Left lung (tissue), 14 donors: ENCODE results near the gene FAM83C. TPM values are rescaled to one million over a fixed set of nuclear protein-coding genes. Genes with fewer than 3 reads are reported as not detected.
A peak's percentile ranks its signal among the peaks of the same experiment; 100 is the strongest.

Experiments
- ATAC-seq: fragments of 200-7000 bp; cut with Tn5 transposase; one replicate; pipeline ENCODE4 v1.9.1; 2020; ENCODE audit warnings: moderate library complexity
- DNase-seq, 4 donors: peaks; one replicate each; pipeline ENCODE4 v3.0.0-alpha.2; 2013 to 2020
- H3K27ac ChIP-seq, 2 donors: fragments of 200-600 bp; sonication (generic) in 1 of 2; one replicate each; pipeline versions ENCODE4 v1.5.0 to v1.8.0; 2020 to 2021
- H3K27me3 ChIP-seq, 2 donors: fragments of 200-600 bp; sonication (generic) in 1 of 2; one replicate each; pipeline versions ENCODE4 v1.5.0 to v1.8.0; 2020 to 2021
- H3K36me3 ChIP-seq, 2 donors: fragments of 200-600 bp; sonication (generic) in 1 of 2; one replicate each; pipeline versions ENCODE4 v1.5.0 to v1.8.0; 2020 to 2021
- H3K4me1 ChIP-seq, 2 donors: fragments of 200-600 bp; one replicate each; pipeline ENCODE4 v1.8.0; 2021
- H3K4me3 ChIP-seq, 2 donors: fragments of 200-600 bp; sonication (generic) in 1 of 2; one replicate each; pipeline versions ENCODE4 v1.5.0 to v1.8.0; 2020 to 2021; ENCODE audit warnings: mild to moderate bottlenecking in 1 of 2
- H3K9me3 ChIP-seq, 2 donors: fragments of 200-600 bp; sonication (generic) in 1 of 2; one replicate each; pipeline versions ENCODE4 v1.5.0 to v1.8.0; 2020 to 2021
- intact Hi-C, 2 donors: fragments of 100-400 bp; cut with DNase I; formaldehyde crosslinking; loops; one replicate each; pipeline versions ENCODE4 v1.11.2 to v1.14.2; 2022
- long read RNA-seq, 12 donors: library from polyadenylated mRNA in 2 of 12; unstranded in 2 of 12; transcript quantifications; one replicate each; pipeline ENCODE4 v2.0.0 and lab custom pipeline, GENCODE V29; 2019 to 2026
- polyA plus RNA-seq, 6 donors: library from polyadenylated mRNA; unstranded; fragments of 120-200 nt; gene quantifications; one replicate each; pipeline ENCODE4 v1.2.1, GENCODE V29; 2013; ENCODE audit not compliant: insufficient read length in 6 of 6
- total RNA-seq, 2 donors: library from RNA; stranded (reverse); fragmentation: NEBNext Ultra II Directional; extraction: Animal tissue kit (Norgen Biotek cat#: 25700); gene quantifications; one replicate each; pipeline ENCODE4 v1.2.1, GENCODE V29; 2021
- TF ChIP-seq, protein P1 (sequence below), 2 donors: fragments of 200-600 bp; sonication (generic) in 1 of 2; IDR thresholded peaks; one replicate each; pipeline versions ENCODE4 v1.5.0 to v1.8.0; 2021; ENCODE audit warnings: antibody characterized with exemption in 2 of 2
- donor health status: DM: no; HTN: yes; CAD: no.
- donor health status: DM: no; HTN: no; CAD: no.

The FAM83C gene
- total RNA-seq (not detected), polyA plus RNA-seq (not detected)
- long read RNA-seq, donor 1 = 0 reads
- long read RNA-seq, donor 2 = 0 reads
- long read RNA-seq, donor 3 = 0 reads
- long read RNA-seq, donor 4 = 0 reads
- long read RNA-seq, donor 5 = 0 reads
- long read RNA-seq, donor 6 = 0 reads
- long read RNA-seq, donor 7 = 0 reads
- long read RNA-seq, donor 8 = 0 reads
- long read RNA-seq, donor 9 = 0 reads
- long read RNA-seq, donor 10 = 0 reads
- long read RNA-seq, donor 11 = 0 reads
- long read RNA-seq, donor 12 = 0 reads

DNA sequence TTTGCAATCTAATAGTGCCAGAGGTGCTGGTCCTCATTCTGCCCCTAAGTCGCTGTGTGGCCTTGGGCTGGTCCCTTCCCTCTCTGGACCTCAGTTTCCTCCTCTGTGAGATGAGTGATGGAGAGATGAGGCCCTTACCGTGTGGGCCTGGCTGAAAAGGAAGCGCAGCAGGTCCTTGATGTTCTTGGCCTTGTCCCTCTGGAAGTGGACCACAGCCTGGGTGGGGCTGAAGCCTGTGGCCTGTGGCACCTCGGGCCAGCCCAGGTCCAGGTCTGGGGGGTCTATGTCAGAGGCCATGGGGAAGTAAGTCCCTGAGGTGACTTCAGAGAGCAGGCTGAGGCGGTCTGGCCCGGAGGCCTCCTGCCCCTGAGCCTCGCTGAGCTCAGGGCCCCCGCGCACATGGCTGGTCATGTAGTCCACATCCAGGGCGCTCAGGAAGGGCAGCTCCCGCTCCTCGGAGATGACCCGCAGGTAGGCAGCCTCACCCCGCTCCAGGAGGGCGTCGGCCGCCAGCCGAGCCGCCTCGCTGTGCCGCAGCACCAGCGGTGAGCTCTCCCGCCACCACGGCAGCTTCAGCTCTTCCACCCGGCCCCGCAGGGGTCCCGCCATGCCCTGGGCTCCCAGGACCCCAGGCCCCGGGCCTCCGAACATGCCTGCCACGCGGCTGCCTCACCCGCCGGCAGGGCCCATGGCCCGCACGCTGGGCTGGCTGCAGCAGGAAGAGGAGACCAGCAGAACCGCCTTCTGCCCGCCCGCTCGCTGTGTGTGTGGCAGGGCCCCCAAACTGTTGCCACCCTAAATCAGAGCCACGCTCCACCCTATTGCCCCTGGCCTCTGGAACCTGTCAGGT, at the start of gene FAM83C:
FAM83C (minus strand) TSS at position 772 of the 850 bp plus-strand sequence; CDS start at position 651, 121 bp downstream.
- Histone ChIP-seq H3K27ac (no peak within 1 kb of the TSS), H3K4me3 (no peak within 1 kb of the TSS), H3K9me3 (no peaks in the 10 kb centered on the region), H3K27me3 (peaks cover 0 to 52% of the 10 kb centered on the region in 2 donors), H3K4me1 (no peaks in the 10 kb centered on the region), H3K36me3 (no peaks in the 10 kb centered on the region)
- intact Hi-C loops = no loop called here
- ATAC-seq (no peak), DNase-seq (peak in 1 of 4 donors; percentile 74)
- TF ChIP-seq, protein P1, sequence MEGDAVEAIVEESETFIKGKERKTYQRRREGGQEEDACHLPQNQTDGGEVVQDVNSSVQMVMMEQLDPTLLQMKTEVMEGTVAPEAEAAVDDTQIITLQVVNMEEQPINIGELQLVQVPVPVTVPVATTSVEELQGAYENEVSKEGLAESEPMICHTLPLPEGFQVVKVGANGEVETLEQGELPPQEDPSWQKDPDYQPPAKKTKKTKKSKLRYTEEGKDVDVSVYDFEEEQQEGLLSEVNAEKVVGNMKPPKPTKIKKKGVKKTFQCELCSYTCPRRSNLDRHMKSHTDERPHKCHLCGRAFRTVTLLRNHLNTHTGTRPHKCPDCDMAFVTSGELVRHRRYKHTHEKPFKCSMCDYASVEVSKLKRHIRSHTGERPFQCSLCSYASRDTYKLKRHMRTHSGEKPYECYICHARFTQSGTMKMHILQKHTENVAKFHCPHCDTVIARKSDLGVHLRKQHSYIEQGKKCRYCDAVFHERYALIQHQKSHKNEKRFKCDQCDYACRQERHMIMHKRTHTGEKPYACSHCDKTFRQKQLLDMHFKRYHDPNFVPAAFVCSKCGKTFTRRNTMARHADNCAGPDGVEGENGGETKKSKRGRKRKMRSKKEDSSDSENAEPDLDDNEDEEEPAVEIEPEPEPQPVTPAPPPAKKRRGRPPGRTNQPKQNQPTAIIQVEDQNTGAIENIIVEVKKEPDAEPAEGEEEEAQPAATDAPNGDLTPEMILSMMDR (IDR thresholded peaks at IDR 0.05) = no peak

GRCh38 chr20:35341366-35342028, 49.3 kb upstream of the FAM83C start:
- Histone ChIP-seq H3K4me3 (no peak overlapping the region), H3K4me1 (peaks cover 0 to 11% of the 10 kb centered on the region in 2 donors), H3K27me3 (no peaks in the 10 kb centered on the region), H3K9me3 (peaks cover 0 to 3% of the 10 kb centered on the region in 2 donors), H3K36me3 (peaks cover 0 to 10% of the 10 kb centered on the region in 2 donors), H3K27ac (no peak overlapping the region)
- ATAC-seq (no peak), DNase-seq (no peak)
- intact Hi-C loops = no loop called here
- TF ChIP-seq, protein P1 (IDR thresholded peaks at IDR 0.05) = no peak

GRCh38 chr20:35340436-35340835, 48.2 kb upstream of the FAM83C start:
- Histone ChIP-seq H3K27me3 (no peaks in the 10 kb centered on the region), H3K36me3 (no peaks in the 10 kb centered on the region), H3K4me3 (no peak overlapping the region), H3K4me1 (peaks cover 0 to 11% of the 10 kb centered on the region in 2 donors), H3K27ac (no peak overlapping the region), H3K9me3 (no peaks in the 10 kb centered on the region)
- ATAC-seq (no peak), DNase-seq (no peak)
- intact Hi-C loops = no loop called here
- TF ChIP-seq, protein P1 (IDR thresholded peaks at IDR 0.05) = no peak

GRCh38 chr20:35339636-35340035, 47.4 kb upstream of the FAM83C start:
- Histone ChIP-seq H3K4me3 (no peak overlapping the region), H3K9me3 (no peaks in the 10 kb centered on the region), H3K36me3 (no peaks in the 10 kb centered on the region), H3K27ac (no peak overlapping the region), H3K27me3 (no peaks in the 10 kb centered on the region), H3K4me1 (peaks cover 0 to 8% of the 10 kb centered on the region in 2 donors)
- ATAC-seq (no peak), DNase-seq (no peak)
- intact Hi-C loops = no loop called here
- TF ChIP-seq, protein P1 (IDR thresholded peaks at IDR 0.05) = no peak

DNA sequence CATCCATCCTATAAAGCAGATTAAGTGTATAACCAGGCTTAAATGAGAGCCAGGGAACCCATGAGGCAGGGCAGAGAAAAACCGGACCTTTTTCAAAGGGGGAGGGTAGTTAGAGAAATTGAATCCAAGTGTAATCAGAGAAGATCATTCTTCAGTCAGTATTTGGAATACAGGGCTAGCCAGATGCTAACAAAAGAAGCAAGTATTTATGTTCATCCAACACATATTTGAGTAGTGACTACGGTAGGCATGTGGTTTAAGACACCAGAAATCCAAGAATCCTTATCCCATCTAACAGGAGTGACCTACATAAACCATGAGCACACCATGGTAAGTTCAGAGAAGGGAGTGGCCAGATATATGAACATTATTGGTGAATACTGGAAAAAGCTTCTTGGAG, 46.8 kb upstream of the FAM83C start:
- TF ChIP-seq, protein P1 (IDR thresholded peaks at IDR 0.05) = no peak
- DNase-seq (no peak), ATAC-seq (peak; percentile 37)
- intact Hi-C loops = no loop called here
- no peak overlapping the region for H3K4me3 ChIP-seq
- no peaks in the 10 kb centered on the region for H3K36me3 ChIP-seq
- H3K9me3 ChIP-seq = no peaks in the 10 kb centered on the region
- H3K4me1 ChIP-seq = peaks cover under 1 to 2% of the 10 kb centered on the region in 2 donors
- H3K27me3 ChIP-seq = no peaks in the 10 kb centered on the region
- no peak overlapping the region for H3K27ac ChIP-seq
